GM19193 (cell line): ENCODE data around the gene KLKB1.

ENCODE experiments used
- POLR2A ChIP-seq: IDR thresholded peaks from 4 replicates; pipeline ENCODE4 v1.6.1; 2011; ENCODE audit not compliant: insufficient read depth, insufficient read length; ENCODE audit errors: extremely low read depth

Gene KLKB1

GRCh38 chr4:186249785-186250754, 22.8 kb downstream of the KLKB1 start:
- no peak for TF ChIP-seq POLR2A

GRCh38 chr4:186250760-186251159, 23.5 kb downstream of the KLKB1 start:
- TF ChIP-seq POLR2A = no peak

GRCh38 chr4:186255122-186255521, 27.8 kb downstream of the KLKB1 start:
- TF ChIP-seq POLR2A = no peak

GRCh38 chr4:186258216-186258811, 31.0 kb downstream of the KLKB1 start:
- TF ChIP-seq POLR2A = no peak

GRCh38 chr4:186260117-186260503, 32.8 kb downstream of the KLKB1 start:
- no peak for TF ChIP-seq POLR2A

- TF ChIP-seq POLR2A = no peak
Measured at GRCh38 chr4:186260504-186261448, 33.5 kb downstream of the KLKB1 start.

GRCh38 chr4:186264660-186265059, 37.4 kb downstream of the KLKB1 start:
- TF ChIP-seq POLR2A = no peak

GRCh38 chr4:186265683-186266652, 38.7 kb downstream of the KLKB1 start, which contains the start of gene F11:
TSS of gene F11 (plus strand) at chr4:186266189. CDS start at chr4:186267137, 948 bp downstream.
- TF ChIP-seq POLR2A = no peak

GRCh38 chr4:186266729-186267456, 39.6 kb downstream of the KLKB1 start:
- TF ChIP-seq POLR2A = no peak

GRCh38 chr4:186271081-186271678, 43.9 kb downstream of the KLKB1 start:
- no peak for TF ChIP-seq POLR2A

- no peak for TF ChIP-seq POLR2A
Measured at GRCh38 chr4:186272699-186273391, 45.5 kb downstream of the KLKB1 start.

GRCh38 chr4:186283311-186283710, 56.0 kb downstream of the KLKB1 start:
- TF ChIP-seq POLR2A = no peak

GRCh38 chr4:186285147-186285546, 57.8 kb downstream of the KLKB1 start:
- no peak for TF ChIP-seq POLR2A

GRCh38 chr4:186286581-186286980, 59.3 kb downstream of the KLKB1 start:
- TF ChIP-seq POLR2A = no peak
